ENCODE measurements around the gene FOXN3. TPM values are rescaled to one million over a fixed set of nuclear protein-coding genes. Genes with fewer than 3 reads are reported as not detected.

Gene FOXN3
- polyA plus RNA-seq, 1 donor from 2014 or later: 10.3 TPM

- Histone ChIP-seq H3K4me3 (ENCODE audit: low read length) (no peak overlapping the region), H3K9me3 (ENCODE audit: low read length) (no peaks in the 10 kb centered on the region), H3K27ac (ENCODE audit: low read length) (no peak overlapping the region), H2AFZ (ENCODE audit: low read depth, low read length) (no peak overlapping the region), H3K36me3 (ENCODE audit: insufficient read depth, low read length) (peaks cover 7% of the 10 kb centered on the region), H3K9me2 (ENCODE audit: insufficient read depth, low read length) (no peaks in the 10 kb centered on the region), H3K79me2 (replicated peaks; ENCODE audit: insufficient read depth, low read length) (no peaks in the 10 kb centered on the region), H3K4me2 (ENCODE audit: low read length) (no peak overlapping the region), H3K9ac (ENCODE audit: low read length) (no peak overlapping the region), H3F3A (ENCODE audit: insufficient read depth, low read length, poor library complexity, severe bottlenecking) (no peaks in the 10 kb centered on the region), H3K27me3 (ENCODE audit: insufficient read depth, low read depth, low read length) (no peaks in the 10 kb centered on the region), H4K20me1 (ENCODE audit: insufficient read depth) (no peaks in the 10 kb centered on the region)
- TF ChIP-seq POLR2AphosphoS5 (IDR thresholded peaks at IDR 0.05) (no peak), EZH2 (IDR thresholded peaks at IDR 0.05; ENCODE audit: borderline replicate concordance, insufficient read depth, low read length, poor library complexity, severe bottlenecking) (no peak), SMC3 (conservative IDR thresholded peaks at IDR 0.05; ENCODE audit: poor library complexity) (no peak), REST (IDR thresholded peaks at IDR 0.05; ENCODE audit: borderline replicate concordance) (no peak), CTCF (IDR thresholded peaks at IDR 0.05; ENCODE audit: poor library complexity, severe bottlenecking) (no peak), RAD21 (conservative IDR thresholded peaks at IDR 0.05) (no peak), MXI1 (conservative IDR thresholded peaks at IDR 0.05; ENCODE audit: poor library complexity, severe bottlenecking) (no peak), EP300 (conservative IDR thresholded peaks at IDR 0.05; ENCODE audit: poor library complexity, severe bottlenecking) (no peak), TAF1 (IDR thresholded peaks at IDR 0.05; ENCODE audit: low read depth) (no peak)
These were observed 137.3 kb downstream of the FOXN3 start for GRCh38 chr14:89279649-89280232.

- Histone ChIP-seq H3K9me2 (ENCODE audit: insufficient read depth, low read length) (no peaks in the 10 kb centered on the region), H3K4me3 (ENCODE audit: low read length) (no peak overlapping the region), H3K27me3 (ENCODE audit: insufficient read depth, low read depth, low read length) (no peaks in the 10 kb centered on the region), H4K20me1 (ENCODE audit: insufficient read depth) (no peaks in the 10 kb centered on the region), H3K27ac (ENCODE audit: low read length) (no peak overlapping the region), H3F3A (ENCODE audit: insufficient read depth, low read length, poor library complexity, severe bottlenecking) (no peaks in the 10 kb centered on the region), H3K9me3 (ENCODE audit: low read length) (no peaks in the 10 kb centered on the region), H3K79me2 (replicated peaks; ENCODE audit: insufficient read depth, low read length) (no peaks in the 10 kb centered on the region), H2AFZ (ENCODE audit: low read depth, low read length) (no peak overlapping the region), H3K36me3 (ENCODE audit: insufficient read depth, low read length) (peaks cover 7% of the 10 kb centered on the region), H3K4me2 (ENCODE audit: low read length) (no peak overlapping the region), H3K9ac (ENCODE audit: low read length) (no peak overlapping the region)
- TF ChIP-seq TAF1 (IDR thresholded peaks at IDR 0.05; ENCODE audit: low read depth) (no peak), CTCF (IDR thresholded peaks at IDR 0.05; ENCODE audit: poor library complexity, severe bottlenecking) (no peak), MXI1 (conservative IDR thresholded peaks at IDR 0.05; ENCODE audit: poor library complexity, severe bottlenecking) (no peak), POLR2AphosphoS5 (IDR thresholded peaks at IDR 0.05) (no peak), SMC3 (conservative IDR thresholded peaks at IDR 0.05; ENCODE audit: poor library complexity) (no peak), EP300 (conservative IDR thresholded peaks at IDR 0.05; ENCODE audit: poor library complexity, severe bottlenecking) (no peak)
These were observed 139.8 kb downstream of the FOXN3 start for GRCh38 chr14:89277203-89277602.

Data from neural cell (in vitro differentiated cells).